IPS-NIHi7 (cell line): ENCODE data around the gene C12orf42.
A peak's percentile ranks its signal among the peaks of the same experiment; 100 is the strongest.
"Not testable (repeated sequence)": the region's sequence is repeated elsewhere in the genome, so short reads cannot be mapped to it uniquely, and the experiment has no call there.

Source experiments
- DNase-seq: peaks from one replicate; pipeline ENCODE4 v3.0.0; 2012; ENCODE audit warnings: mixed read lengths; ENCODE audit errors: extremely low spot score

C12orf42 gene

DNA sequence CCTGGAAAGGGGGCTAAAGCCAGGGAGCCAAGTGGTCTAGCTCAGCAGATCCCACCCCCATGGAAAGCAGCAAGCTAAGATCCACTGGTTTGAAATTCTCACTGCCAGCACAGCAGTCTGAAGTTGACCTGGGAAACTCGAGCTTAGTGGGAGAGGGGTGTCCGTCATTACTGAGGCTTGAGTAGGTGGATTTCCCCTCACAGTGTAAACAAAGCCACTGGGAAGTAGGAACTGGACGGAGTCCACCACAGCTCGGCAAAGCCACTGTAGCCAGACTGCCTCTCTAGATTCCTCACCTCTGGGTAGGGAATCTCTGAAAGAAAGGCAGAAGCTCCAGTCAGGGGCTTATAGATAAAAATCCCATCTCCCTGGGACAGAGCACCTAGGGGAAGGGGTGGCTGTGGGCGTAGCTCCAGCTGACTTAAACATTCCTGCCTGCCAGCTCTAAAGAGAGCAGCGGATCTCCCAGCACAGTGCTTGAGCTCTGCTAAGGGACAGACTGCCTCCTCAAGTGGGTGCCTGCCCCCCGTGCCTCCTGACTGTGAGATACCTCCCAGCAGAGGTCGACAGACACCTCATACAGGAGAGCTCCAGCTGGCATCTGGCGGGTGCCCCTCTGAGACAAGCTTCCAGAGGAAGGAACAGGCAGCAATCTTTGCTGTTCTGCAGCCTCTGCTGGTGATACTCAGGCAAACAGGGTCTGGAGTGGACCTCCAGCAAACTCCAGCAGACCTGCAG is 70.8 kb downstream of the C12orf42 start:
- DNase-seq = not testable (repeated sequence)

- DNase-seq = no peak
Measured at GRCh38 chr12:103423516-103423910, 72.3 kb downstream of the C12orf42 start.

DNA sequence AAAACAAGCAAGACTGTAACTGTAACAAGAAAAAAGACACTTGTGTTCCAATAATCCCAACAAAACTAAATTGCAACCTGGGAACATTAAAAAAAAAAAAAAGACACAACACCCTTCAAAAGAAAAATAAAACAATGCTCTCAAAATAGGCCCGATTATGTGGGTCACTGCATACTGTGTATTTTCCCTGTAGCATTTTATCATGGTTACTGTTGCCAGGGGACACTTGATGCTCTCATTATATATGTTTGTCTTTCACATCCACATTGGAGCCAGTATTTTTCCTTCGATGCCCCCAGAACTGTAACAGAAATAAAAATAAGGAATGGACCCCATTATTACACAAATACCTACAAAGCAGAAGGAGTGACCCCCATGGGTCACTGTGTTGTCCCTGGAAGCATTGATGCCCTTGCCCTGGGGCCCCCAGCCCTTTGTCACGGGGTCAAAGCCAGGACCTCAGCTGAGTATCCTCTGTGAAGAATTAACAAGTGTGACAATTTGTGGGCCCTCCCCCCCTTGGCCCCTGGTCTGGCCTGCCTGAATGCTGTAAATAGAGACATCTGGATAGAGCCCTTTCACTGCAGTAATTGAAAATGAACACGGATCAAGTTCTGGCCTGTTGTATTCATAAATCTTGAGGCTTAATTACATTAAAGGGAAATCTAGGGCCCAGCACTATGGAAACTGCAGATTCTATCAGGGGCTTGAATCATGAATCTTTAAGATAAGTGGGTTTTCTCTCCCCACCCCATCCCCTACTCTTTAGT is 72.8 kb downstream of the C12orf42 start:
- DNase-seq = no peak

- no peak for DNase-seq
Measured at GRCh38 chr12:103422328-103422727, 73.4 kb downstream of the C12orf42 start.

GRCh38 chr12:103421402-103421801 is 74.4 kb downstream of the C12orf42 start:
- no peak for DNase-seq

DNA sequence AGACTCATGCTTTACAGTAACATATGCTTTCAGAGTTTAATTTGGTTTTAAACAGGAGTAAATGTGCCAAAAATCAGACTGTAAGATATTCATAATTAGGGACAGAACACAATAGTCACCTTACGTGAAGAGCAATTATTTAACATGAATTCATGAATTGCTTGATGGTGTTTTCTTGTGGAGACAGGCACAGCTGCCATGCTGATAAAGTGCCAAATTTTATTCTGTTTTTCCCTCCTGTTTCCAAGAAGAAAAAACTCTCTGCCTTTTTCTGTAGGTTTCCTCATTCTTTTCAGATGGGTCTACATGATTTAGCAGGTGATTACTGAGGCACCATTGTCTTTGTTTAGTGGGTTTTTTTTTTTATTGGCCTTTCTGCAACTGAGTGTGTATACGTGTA is 80.1 kb downstream of the C12orf42 start:
- no peak for DNase-seq

- DNase-seq = peak; percentile 35
Measured at GRCh38 chr12:103401421-103401820, 94.3 kb downstream of the C12orf42 start.

DNA sequence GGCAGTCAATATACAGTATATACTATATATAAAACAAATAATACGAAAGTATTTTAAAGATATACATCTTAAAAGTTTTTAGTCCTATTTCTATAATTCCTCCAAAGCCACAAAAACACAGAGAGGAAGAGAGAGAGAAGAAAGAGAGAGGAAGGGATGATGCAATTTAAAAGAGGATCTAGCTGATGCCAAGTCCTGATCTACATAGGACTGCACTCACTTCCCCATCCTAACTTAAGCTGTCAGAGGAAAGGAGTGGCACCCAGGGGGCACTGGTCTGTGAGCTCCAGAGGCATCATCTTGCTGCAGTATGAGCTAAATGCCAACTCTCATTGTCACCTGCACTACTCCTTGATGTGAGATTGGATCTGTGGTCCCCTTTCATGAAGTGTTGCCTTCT is 95.8 kb downstream of the C12orf42 start:
- DNase-seq = no peak

GRCh38 chr12:103397536-103397935 is 98.2 kb downstream of the C12orf42 start:
- no peak for DNase-seq

DNA sequence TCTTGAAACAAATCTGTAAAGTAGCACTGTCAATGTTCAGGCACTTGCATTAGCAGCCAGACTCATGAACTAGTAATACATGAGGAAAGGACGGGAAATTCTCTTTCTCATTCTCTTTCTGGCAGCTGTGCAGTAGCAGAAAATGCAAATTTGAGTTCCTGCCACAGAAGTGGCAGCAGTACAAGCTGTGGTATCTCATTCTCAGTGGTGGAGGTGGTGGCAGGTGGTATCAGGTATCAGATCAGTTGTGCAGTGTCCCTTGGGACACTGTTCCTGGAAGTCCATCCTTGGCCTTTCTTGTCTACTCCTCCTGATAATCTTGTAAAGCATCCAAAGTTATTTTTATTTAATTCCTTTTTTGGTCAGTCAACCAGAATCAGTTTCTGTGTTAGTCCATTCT is 103.0 kb downstream of the C12orf42 start:
- DNase-seq = no peak

GRCh38 chr12:103391103-103391502 is 104.7 kb downstream of the C12orf42 start:
- no peak for DNase-seq

- no peak for DNase-seq
Measured at GRCh38 chr12:103387385-103387784, 108.4 kb downstream of the C12orf42 start.

- DNase-seq = no peak
Measured at GRCh38 chr12:103386451-103386850, 109.3 kb downstream of the C12orf42 start.

GRCh38 chr12:103382736-103383346 is 112.9 kb downstream of the C12orf42 start:
- DNase-seq = no peak

DNA sequence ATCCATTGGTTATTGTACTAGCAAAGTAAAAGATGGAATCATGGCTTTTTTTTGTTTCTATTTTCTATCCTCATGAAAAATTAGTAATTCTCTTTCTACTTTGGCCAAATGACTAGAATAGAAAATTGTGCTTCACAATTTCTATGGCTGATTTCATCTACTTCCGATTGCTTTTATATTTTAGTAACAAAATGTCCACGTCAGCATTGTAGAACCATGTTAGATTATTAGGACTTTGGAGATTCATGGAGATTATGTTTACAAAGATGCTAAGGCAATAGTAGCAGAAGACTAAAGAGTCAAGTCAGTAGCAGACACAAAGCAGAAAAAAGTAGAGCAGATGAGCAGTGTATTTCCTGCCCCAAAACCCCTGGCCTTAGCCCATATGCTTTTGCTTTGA is 113.6 kb downstream of the C12orf42 start:
- DNase-seq = no peak

GRCh38 chr12:103379670-103380069 is 116.1 kb downstream of the C12orf42 start:
- no peak for DNase-seq

GRCh38 chr12:103373088-103373523 is 122.7 kb downstream of the C12orf42 start:
- no peak for DNase-seq

- DNase-seq = no peak
Measured at GRCh38 chr12:103369929-103370328, 125.8 kb downstream of the C12orf42 start.

DNA sequence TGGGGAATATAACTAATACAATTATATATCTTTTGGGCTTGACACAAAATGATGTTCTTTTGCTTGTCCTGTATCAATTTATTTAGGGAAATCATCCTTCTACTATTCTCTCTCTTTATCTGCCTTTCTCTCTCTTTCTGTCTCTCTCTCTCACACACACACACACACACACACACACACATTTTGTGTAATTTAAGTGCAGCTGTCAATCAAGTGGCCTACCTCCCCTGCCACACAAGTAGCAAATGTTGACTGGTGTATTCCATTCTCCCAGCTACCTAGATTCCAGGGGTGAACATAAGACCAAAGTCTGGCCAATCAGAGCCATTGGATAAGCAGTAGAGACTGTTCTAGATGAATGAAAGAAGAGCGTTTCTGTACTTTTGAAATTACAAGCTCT is 127.6 kb downstream of the C12orf42 start:
- DNase-seq = no peak

DNA sequence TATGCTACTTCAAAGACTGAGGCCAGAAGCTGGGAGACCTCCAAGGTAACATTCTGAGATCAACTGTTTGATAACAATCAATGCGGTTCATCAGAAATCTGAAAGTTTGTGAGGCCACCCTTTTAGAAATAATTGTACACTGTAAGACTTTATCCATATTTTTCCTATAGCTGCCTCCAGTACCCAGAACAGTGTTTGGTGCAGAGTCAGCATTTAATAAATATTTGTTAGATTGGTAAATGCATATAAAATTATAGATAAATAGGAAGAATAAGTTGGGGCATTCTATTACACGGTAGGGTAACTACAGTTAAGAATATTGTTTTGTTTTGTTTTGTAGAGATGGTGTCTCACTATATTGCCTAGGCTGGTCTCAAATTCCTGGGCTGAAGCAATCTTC is 141.4 kb downstream of the C12orf42 start:
- no peak for DNase-seq

GRCh38 chr12:103353913-103354312 is 141.9 kb downstream of the C12orf42 start:
- no peak for DNase-seq

- DNase-seq = no peak
Measured at GRCh38 chr12:103350116-103350515, 145.7 kb downstream of the C12orf42 start.

DNA sequence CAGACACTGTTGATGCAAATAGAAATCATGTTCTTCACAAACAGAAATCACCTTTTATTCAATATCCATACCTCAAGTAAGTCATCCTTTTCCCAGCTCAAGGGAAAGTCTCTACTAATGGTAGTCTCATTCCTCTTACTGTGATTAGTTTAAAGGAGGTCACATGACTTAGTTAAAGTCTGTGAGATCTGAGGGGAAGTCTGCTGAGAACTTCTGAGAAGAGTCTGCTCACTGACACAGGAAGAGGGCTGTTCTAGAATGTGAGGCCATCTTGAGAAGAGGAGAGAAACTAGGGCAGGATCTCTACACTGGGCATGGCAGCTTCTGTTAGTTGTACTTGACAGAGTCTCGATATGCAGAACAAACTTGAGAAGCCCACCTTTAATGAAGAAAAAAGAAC is 146.8 kb downstream of the C12orf42 start:
- no peak for DNase-seq
